ENCODE data around the gene TAMM41. TPM values are rescaled to one million over a fixed set of nuclear protein-coding genes. Genes with fewer than 3 reads are reported as not detected.

The TAMM41 gene
- total and polyA plus RNA-seq, 9 of the 15 experiments (the other 6 are each of a cell fraction or from before 2014, with no cell fraction given) = 8.6 to 74.6 (median 29.3) TPM

DNA sequence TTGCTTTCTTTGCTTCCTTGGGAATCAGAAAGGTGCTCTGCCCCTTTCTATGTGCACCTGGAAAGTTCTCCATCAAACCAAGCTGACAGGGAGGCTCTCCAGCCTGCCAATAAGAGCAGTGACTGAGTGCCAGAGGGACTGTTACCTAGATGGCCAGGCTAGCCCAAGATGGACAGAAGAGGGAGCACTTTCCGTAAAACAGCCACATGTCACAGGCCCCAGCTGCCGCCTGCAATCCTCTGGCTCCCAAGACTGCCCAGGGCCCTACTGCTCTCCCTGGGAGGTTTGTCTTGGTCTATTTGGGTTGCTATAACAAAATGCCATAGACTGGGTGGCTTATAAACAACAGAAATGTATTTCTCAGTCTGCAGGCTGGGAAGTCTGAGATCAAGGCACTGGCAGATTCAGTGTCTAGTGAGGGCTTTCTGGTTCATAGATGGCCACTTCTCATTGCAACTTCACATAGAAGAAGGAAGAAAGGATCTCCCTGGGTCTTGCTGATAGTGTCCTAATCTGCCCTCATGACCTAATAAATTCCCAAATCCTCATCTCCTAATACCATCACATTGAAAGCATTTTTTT, 72.3 kb downstream of the TAMM41 start (continued):
- TF ChIP-seq, protein P1, sequence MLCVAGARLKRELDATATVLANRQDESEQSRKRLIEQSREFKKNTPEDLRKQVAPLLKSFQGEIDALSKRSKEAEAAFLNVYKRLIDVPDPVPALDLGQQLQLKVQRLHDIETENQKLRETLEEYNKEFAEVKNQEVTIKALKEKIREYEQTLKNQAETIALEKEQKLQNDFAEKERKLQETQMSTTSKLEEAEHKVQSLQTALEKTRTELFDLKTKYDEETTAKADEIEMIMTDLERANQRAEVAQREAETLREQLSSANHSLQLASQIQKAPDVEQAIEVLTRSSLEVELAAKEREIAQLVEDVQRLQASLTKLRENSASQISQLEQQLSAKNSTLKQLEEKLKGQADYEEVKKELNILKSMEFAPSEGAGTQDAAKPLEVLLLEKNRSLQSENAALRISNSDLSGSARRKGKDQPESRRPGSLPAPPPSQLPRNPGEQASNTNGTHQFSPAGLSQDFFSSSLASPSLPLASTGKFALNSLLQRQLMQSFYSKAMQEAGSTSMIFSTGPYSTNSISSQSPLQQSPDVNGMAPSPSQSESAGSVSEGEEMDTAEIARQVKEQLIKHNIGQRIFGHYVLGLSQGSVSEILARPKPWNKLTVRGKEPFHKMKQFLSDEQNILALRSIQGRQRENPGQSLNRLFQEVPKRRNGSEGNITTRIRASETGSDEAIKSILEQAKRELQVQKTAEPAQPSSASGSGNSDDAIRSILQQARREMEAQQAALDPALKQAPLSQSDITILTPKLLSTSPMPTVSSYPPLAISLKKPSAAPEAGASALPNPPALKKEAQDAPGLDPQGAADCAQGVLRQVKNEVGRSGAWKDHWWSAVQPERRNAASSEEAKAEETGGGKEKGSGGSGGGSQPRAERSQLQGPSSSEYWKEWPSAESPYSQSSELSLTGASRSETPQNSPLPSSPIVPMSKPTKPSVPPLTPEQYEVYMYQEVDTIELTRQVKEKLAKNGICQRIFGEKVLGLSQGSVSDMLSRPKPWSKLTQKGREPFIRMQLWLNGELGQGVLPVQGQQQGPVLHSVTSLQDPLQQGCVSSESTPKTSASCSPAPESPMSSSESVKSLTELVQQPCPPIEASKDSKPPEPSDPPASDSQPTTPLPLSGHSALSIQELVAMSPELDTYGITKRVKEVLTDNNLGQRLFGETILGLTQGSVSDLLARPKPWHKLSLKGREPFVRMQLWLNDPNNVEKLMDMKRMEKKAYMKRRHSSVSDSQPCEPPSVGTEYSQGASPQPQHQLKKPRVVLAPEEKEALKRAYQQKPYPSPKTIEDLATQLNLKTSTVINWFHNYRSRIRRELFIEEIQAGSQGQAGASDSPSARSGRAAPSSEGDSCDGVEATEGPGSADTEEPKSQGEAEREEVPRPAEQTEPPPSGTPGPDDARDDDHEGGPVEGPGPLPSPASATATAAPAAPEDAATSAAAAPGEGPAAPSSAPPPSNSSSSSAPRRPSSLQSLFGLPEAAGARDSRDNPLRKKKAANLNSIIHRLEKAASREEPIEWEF (CRISPR knock-in tag; IDR thresholded peaks at IDR 0.05) = no peak
- TF ChIP-seq, protein P2, sequence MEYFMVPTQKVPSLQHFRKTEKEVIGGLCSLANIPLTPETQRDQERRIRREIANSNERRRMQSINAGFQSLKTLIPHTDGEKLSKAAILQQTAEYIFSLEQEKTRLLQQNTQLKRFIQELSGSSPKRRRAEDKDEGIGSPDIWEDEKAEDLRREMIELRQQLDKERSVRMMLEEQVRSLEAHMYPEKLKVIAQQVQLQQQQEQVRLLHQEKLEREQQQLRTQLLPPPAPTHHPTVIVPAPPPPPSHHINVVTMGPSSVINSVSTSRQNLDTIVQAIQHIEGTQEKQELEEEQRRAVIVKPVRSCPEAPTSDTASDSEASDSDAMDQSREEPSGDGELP (CRISPR knock-in tag; IDR thresholded peaks at IDR 0.05; ENCODE audit: borderline replicate concordance) = peak; percentile 66; the same call in 1 of the 2 replicates
- no peak for TF ChIP-seq JUNB (CRISPR knock-in tag; conservative IDR thresholded peaks at IDR 0.05)
- no peak for TF ChIP-seq ZNF143 (CRISPR knock-in tag; IDR thresholded peaks at IDR 0.05)
- no peak for TF ChIP-seq ZNF23 (CRISPR knock-in tag; IDR thresholded peaks at IDR 0.05)
- no peak for TF ChIP-seq ZNF384 (IDR thresholded peaks at IDR 0.05; ENCODE audit: low read depth, low read length)
- TF ChIP-seq, protein P3, sequence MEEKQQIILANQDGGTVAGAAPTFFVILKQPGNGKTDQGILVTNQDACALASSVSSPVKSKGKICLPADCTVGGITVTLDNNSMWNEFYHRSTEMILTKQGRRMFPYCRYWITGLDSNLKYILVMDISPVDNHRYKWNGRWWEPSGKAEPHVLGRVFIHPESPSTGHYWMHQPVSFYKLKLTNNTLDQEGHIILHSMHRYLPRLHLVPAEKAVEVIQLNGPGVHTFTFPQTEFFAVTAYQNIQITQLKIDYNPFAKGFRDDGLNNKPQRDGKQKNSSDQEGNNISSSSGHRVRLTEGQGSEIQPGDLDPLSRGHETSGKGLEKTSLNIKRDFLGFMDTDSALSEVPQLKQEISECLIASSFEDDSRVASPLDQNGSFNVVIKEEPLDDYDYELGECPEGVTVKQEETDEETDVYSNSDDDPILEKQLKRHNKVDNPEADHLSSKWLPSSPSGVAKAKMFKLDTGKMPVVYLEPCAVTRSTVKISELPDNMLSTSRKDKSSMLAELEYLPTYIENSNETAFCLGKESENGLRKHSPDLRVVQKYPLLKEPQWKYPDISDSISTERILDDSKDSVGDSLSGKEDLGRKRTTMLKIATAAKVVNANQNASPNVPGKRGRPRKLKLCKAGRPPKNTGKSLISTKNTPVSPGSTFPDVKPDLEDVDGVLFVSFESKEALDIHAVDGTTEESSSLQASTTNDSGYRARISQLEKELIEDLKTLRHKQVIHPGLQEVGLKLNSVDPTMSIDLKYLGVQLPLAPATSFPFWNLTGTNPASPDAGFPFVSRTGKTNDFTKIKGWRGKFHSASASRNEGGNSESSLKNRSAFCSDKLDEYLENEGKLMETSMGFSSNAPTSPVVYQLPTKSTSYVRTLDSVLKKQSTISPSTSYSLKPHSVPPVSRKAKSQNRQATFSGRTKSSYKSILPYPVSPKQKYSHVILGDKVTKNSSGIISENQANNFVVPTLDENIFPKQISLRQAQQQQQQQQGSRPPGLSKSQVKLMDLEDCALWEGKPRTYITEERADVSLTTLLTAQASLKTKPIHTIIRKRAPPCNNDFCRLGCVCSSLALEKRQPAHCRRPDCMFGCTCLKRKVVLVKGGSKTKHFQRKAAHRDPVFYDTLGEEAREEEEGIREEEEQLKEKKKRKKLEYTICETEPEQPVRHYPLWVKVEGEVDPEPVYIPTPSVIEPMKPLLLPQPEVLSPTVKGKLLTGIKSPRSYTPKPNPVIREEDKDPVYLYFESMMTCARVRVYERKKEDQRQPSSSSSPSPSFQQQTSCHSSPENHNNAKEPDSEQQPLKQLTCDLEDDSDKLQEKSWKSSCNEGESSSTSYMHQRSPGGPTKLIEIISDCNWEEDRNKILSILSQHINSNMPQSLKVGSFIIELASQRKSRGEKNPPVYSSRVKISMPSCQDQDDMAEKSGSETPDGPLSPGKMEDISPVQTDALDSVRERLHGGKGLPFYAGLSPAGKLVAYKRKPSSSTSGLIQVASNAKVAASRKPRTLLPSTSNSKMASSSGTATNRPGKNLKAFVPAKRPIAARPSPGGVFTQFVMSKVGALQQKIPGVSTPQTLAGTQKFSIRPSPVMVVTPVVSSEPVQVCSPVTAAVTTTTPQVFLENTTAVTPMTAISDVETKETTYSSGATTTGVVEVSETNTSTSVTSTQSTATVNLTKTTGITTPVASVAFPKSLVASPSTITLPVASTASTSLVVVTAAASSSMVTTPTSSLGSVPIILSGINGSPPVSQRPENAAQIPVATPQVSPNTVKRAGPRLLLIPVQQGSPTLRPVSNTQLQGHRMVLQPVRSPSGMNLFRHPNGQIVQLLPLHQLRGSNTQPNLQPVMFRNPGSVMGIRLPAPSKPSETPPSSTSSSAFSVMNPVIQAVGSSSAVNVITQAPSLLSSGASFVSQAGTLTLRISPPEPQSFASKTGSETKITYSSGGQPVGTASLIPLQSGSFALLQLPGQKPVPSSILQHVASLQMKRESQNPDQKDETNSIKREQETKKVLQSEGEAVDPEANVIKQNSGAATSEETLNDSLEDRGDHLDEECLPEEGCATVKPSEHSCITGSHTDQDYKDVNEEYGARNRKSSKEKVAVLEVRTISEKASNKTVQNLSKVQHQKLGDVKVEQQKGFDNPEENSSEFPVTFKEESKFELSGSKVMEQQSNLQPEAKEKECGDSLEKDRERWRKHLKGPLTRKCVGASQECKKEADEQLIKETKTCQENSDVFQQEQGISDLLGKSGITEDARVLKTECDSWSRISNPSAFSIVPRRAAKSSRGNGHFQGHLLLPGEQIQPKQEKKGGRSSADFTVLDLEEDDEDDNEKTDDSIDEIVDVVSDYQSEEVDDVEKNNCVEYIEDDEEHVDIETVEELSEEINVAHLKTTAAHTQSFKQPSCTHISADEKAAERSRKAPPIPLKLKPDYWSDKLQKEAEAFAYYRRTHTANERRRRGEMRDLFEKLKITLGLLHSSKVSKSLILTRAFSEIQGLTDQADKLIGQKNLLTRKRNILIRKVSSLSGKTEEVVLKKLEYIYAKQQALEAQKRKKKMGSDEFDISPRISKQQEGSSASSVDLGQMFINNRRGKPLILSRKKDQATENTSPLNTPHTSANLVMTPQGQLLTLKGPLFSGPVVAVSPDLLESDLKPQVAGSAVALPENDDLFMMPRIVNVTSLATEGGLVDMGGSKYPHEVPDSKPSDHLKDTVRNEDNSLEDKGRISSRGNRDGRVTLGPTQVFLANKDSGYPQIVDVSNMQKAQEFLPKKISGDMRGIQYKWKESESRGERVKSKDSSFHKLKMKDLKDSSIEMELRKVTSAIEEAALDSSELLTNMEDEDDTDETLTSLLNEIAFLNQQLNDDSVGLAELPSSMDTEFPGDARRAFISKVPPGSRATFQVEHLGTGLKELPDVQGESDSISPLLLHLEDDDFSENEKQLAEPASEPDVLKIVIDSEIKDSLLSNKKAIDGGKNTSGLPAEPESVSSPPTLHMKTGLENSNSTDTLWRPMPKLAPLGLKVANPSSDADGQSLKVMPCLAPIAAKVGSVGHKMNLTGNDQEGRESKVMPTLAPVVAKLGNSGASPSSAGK (IDR thresholded peaks at IDR 0.05) = peak; percentile 22; the same call in 1 of the 2 replicates

Measured in K562 (cell line).